ENCODE measurements around the gene CHST3.

The CHST3 gene

GRCh38 chr10:72061491-72061890 is 97.3 kb downstream of the CHST3 start:
- no peak for DNase-seq

DNA sequence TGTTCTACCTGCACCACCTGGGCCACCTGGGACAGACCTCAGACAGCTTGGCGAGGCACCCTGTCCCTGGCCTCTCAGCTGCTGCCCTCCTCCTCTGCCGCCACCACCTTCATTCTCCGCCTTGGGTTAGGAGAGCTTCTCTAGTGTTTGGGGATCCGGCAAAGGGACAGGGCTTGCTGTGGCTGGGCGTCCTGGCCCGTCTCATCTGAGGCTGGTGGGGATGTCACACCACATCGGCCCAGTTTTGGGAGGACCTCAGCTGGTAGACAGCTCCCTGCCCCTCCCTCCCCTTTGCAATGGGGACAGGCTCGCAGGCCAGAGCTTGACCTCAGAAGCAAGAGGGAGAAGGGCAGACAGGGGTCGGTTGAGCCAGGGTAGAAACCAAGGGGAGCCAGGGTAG is 97.7 kb downstream of the CHST3 start:
- DNase-seq: no peak

- DNase-seq: peak; percentile 24
Measured at GRCh38 chr10:72062382-72062781, 98.2 kb downstream of the CHST3 start.
